ENCODE data around the gene UBE3B.

UBE3B gene

GRCh38 chr12:109575683-109576082 lies 98.2 kb downstream of the UBE3B start:
- TF ChIP-seq, protein P1, sequence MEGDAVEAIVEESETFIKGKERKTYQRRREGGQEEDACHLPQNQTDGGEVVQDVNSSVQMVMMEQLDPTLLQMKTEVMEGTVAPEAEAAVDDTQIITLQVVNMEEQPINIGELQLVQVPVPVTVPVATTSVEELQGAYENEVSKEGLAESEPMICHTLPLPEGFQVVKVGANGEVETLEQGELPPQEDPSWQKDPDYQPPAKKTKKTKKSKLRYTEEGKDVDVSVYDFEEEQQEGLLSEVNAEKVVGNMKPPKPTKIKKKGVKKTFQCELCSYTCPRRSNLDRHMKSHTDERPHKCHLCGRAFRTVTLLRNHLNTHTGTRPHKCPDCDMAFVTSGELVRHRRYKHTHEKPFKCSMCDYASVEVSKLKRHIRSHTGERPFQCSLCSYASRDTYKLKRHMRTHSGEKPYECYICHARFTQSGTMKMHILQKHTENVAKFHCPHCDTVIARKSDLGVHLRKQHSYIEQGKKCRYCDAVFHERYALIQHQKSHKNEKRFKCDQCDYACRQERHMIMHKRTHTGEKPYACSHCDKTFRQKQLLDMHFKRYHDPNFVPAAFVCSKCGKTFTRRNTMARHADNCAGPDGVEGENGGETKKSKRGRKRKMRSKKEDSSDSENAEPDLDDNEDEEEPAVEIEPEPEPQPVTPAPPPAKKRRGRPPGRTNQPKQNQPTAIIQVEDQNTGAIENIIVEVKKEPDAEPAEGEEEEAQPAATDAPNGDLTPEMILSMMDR (conservative IDR thresholded peaks at IDR 0.05; ENCODE audit: low read length), result no peak
- H3K4me3 ChIP-seq (ENCODE audit: low read length), result no peak overlapping the region
- no peak for DNase-seq (ENCODE audit: low read depth)

DNA sequence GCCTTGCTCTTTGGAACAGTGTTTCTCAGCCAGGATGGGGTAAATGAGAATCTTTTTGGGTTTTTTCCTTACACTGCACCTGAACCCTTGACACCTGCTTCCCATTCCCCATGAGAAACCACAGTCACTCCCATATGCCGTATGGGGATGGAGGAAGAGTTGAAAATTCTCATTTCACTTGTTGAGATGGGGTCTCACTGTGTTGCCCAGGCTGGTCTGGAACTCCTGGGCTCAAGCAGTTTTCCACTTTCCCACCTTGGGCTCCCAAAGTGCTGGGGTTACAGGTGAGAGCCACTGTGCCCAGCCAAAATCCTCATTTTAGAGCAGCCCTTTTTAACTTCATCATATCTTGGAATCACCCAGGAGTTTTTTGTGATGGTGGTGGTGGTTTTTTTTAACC lies 99.9 kb downstream of the UBE3B start:
- DNase-seq (ENCODE audit: low read depth), result no peak
- TF ChIP-seq, protein P1 (conservative IDR thresholded peaks at IDR 0.05; ENCODE audit: low read length), result no peak
- no peak overlapping the region for H3K4me3 ChIP-seq (ENCODE audit: low read length)

DNA sequence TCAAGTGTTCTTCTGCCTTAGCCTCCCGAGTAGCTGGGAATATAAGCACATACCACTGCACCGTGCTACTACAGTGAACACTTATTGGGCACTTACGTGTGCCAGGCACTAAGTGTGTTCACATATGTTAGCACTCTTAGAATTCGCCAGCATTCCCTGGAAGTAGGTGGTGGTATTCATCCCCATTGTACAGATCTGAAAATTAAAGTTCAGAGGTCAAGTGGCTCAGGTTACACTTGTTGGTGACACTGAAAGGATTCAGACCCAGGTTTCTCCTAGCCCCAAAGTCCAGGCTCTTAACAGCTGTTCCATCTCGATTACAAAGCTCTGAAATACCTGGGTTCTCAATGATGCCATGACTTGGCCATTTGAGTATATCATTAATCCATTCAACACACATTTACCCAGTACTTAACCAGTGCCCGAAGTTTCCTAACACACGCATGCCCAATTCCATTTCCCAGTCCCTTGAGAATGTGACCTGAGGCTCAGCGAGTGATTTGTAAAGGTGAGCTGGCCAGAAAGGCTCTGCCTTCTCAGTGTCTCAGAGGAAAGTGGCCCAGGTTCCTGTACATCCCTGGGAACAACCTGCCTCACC lies 101.0 kb downstream of the UBE3B start:
- no peak overlapping the region for H3K4me3 ChIP-seq (ENCODE audit: low read length)
- TF ChIP-seq, protein P1 (conservative IDR thresholded peaks at IDR 0.05; ENCODE audit: low read length), result no peak
- no peak for DNase-seq (ENCODE audit: low read depth)

DNA sequence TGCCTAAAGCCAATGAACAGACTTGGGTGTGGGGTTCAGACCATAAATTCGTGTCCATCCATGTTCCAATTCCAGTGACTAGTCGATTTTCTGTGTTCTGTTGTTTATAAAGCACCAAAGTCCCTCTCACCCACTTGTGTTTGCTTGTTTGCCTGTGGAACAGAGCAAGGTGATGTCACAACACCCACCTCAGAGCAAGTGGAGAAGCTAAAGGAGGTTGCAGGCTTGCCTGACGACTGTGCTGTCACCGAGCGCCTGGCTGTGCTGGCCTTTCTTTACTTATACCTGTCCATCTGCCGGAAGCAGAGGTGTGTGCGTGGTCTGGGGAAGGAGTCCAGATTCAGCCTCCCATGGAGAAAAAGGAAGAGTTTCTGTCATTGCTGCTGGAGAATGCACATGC lies 102.2 kb downstream of the UBE3B start:
- TF ChIP-seq, protein P1 (conservative IDR thresholded peaks at IDR 0.05; ENCODE audit: low read length), result no peak
- no peak for DNase-seq (ENCODE audit: low read depth)
- H3K4me3 ChIP-seq (ENCODE audit: low read length), result no peak overlapping the region

GRCh38 chr12:109580272-109580671 lies 102.8 kb downstream of the UBE3B start:
- H3K4me3 ChIP-seq (ENCODE audit: low read length), result no peak overlapping the region
- TF ChIP-seq, protein P1 (conservative IDR thresholded peaks at IDR 0.05; ENCODE audit: low read length), result no peak
- no peak for DNase-seq (ENCODE audit: low read depth)

- TF ChIP-seq, protein P1 (conservative IDR thresholded peaks at IDR 0.05; ENCODE audit: low read length), result no peak
- DNase-seq (ENCODE audit: low read depth), result no peak
- no peak overlapping the region for H3K4me3 ChIP-seq (ENCODE audit: low read length)
Measured at GRCh38 chr12:109580684-109581333, 103.4 kb downstream of the UBE3B start.

GRCh38 chr12:109581334-109581691 lies 103.9 kb downstream of the UBE3B start:
- DNase-seq (ENCODE audit: low read depth), result no peak
- TF ChIP-seq, protein P1 (conservative IDR thresholded peaks at IDR 0.05; ENCODE audit: low read length), result no peak
- H3K4me3 ChIP-seq (ENCODE audit: low read length), result no peak overlapping the region

Measured in AG10803 (cell line).